Measurements from ENCODE around the gene LDLR.
"Not testable (repeated sequence)": the region's sequence is repeated elsewhere in the genome, so short reads cannot be mapped to it uniquely, and the experiment has no call there.

LDLR gene

GRCh38 chr19:11176466-11177193 is 87.4 kb downstream of the LDLR start:
- DNase-seq: no peak

- no peak for DNase-seq
These were observed 88.3 kb downstream of the LDLR start for GRCh38 chr19:11177592-11177991.

DNA sequence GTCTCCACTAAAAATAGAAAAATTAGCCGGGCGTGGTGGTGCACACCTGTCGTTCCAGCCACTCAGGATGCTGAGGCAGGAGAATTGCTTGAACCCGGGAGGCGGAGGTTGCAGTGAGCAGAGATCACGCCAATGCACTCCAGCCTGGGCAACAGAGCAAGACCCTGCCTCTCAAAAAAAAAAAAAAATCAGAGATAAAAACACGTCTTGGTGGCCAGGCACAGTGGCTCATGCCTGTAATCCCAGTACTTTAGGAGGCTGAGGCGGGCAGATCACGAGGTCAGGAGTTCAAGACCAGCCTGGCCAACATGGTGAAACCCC is 89.8 kb downstream of the LDLR start:
- not testable (repeated sequence) for DNase-seq

GRCh38 chr19:11179716-11180297 is 90.5 kb downstream of the LDLR start:
- no peak for DNase-seq

DNA sequence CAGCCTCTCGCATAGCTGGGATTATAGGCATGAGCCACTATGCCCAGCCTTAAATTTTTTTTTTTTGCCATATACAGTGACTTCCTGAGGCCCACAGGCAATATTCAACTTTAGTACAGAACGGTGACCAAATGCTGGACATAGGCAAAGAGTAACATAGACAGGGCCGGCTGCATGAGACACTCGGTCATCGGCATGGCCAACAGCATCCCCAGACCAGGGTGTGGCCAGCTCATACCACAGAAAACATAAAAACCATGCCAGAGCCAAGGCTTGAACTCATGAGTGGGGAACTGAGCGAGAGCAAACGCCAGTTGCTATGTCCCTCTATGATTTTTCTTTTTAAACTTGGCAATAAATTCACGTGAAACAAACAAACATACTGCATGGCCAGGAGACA is 91.1 kb downstream of the LDLR start:
- DNase-seq: no peak

- not testable (repeated sequence) for DNase-seq
These were observed 91.7 kb downstream of the LDLR start for GRCh38 chr19:11180975-11181374.

DNA sequence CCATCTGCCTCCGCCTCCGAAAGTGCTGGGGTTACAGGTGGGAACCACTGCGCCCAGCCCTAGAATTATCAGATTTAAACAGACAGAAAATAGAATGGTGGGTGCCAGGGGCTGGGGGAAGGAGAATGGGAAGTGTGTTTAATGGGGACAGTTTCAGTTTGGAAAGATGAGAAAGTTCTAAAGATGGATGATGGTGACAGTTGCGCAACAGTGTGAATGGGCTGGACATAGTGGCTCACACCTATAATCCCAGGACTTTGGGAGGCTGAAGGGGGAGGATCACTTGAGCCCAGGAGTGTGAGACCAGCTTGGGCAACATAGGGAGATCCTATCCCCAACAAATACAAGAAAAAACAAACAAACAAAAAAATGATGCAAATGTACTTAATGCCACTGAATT is 92.2 kb downstream of the LDLR start:
- no peak for DNase-seq

Data from GOT3 (cell line).